ENCODE data around the gene SRCIN1.

SRCIN1 gene

DNA sequence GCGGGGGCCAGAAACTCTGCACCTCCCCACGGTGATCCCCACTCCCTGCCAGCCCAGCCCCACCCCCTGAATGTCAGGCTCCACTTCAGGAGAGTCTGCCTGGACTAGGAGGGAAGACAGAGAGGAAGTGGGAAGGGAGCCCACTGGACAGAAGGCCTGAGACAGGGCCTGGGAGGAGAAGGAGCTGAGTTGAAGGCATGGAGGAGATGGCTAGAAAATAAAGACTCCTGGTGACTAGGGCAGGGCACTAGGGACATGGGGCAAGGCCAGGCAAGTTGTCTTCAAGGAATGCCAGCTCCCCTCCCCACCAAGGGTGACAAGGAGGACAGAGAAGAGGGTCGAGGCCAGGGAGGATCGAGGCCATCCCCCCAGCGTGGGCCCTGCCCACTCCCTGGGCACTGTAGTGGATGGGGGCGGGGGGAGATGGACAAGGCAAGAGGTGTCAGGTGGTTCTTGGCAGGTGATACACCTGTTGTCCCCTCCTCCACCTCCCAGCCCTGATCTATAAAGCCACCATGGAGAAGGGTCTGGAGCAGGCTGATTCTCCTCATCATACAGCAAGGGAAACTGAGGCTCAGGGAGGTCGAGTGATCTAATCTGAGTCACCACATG, 19.7 kb downstream of the SRCIN1 start:
- TF ChIP-seq, protein P1, sequence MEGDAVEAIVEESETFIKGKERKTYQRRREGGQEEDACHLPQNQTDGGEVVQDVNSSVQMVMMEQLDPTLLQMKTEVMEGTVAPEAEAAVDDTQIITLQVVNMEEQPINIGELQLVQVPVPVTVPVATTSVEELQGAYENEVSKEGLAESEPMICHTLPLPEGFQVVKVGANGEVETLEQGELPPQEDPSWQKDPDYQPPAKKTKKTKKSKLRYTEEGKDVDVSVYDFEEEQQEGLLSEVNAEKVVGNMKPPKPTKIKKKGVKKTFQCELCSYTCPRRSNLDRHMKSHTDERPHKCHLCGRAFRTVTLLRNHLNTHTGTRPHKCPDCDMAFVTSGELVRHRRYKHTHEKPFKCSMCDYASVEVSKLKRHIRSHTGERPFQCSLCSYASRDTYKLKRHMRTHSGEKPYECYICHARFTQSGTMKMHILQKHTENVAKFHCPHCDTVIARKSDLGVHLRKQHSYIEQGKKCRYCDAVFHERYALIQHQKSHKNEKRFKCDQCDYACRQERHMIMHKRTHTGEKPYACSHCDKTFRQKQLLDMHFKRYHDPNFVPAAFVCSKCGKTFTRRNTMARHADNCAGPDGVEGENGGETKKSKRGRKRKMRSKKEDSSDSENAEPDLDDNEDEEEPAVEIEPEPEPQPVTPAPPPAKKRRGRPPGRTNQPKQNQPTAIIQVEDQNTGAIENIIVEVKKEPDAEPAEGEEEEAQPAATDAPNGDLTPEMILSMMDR (IDR thresholded peaks at IDR 0.05; ENCODE audit: low read depth, low read length): no peak
- DNase-seq (ENCODE audit: low read depth in 2 of 2): no peak
- no peak overlapping the region for H3K4me3 ChIP-seq (replicated peaks in 1 of 2; ENCODE audit: low read depth in 2 of 2, low read length in 2 of 2)

DNA sequence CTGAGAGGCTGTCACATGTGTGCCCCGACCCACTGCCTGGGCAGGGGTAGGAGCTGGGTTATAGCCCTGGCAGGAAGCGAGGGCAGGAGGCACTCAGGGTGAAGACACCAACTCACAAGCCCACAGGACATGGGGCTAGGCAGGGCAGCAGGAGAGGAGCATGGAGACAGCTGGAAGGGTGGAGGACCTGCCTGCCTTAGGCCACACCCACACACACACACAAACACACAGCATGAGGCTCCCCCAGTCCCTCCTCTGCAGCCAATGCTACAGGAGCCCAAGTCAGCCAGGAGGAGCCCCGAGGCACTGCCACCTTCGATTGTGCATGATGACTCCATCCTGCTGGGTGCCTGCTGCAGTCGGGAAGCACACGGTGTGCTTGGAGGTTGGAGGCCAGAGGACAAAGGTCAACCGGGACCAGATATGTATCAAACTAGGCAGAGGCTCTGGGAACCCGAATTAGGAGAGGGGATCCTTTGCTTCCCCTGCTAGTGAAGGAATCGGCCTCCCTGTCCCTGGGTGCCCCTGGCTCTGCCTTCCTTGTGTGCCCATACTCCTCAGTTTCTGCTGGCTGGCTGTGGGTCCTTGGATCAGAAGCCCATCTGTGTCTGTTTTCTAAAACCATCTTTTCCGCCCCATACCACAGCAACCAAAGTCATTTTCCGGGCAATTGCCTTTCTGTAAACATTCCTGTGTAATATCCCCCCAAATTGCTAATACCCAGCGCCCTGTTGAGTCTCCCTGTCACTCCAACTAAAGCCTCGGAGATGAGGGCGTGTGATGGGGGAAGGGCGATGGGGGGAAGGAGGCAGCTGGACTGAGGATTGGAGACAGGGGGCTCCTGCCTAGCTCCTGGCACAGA, 20.5 kb downstream of the SRCIN1 start:
- no peak overlapping the region for H3K4me3 ChIP-seq (replicated peaks in 1 of 2; ENCODE audit: low read depth in 2 of 2, low read length in 2 of 2)
- TF ChIP-seq, protein P1 (IDR thresholded peaks at IDR 0.05; ENCODE audit: low read depth, low read length): no peak
- DNase-seq (ENCODE audit: low read depth in 2 of 2): no peak

DNA sequence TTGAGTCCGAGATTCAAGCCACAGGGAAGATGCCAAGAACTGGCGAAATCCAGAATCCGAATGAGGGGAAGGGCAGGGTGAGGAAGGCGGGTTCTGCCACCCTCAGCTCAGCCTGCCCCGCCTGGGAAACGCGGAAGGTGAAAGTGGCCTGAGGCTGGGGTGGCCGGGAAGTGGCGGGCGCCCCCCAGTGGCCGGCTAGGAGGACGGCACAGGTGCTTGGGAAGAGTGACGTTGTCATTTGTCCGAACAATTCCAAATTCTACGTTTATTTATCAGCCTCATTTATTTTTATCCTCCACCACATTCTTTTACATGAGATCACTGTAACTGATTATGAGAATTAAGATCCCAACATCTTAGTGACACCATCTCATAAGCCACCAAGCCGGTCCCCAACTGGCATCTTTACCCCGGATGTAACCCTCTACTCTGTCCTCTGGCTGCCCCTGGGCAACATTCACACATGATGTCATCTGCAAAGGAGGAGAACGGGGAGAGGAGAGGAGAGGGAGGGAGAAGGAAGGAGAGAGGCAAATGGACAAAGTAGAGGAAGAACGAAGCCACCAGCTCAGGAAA, 21.3 kb downstream of the SRCIN1 start:
- DNase-seq (ENCODE audit: low read depth in 2 of 2): peak; percentile 54 to 71
- TF ChIP-seq, protein P1 (IDR thresholded peaks at IDR 0.05; ENCODE audit: low read depth, low read length): peak; percentile 95
- no peak overlapping the region for H3K4me3 ChIP-seq (replicated peaks in 1 of 2; ENCODE audit: low read depth in 2 of 2, low read length in 2 of 2)

DNA sequence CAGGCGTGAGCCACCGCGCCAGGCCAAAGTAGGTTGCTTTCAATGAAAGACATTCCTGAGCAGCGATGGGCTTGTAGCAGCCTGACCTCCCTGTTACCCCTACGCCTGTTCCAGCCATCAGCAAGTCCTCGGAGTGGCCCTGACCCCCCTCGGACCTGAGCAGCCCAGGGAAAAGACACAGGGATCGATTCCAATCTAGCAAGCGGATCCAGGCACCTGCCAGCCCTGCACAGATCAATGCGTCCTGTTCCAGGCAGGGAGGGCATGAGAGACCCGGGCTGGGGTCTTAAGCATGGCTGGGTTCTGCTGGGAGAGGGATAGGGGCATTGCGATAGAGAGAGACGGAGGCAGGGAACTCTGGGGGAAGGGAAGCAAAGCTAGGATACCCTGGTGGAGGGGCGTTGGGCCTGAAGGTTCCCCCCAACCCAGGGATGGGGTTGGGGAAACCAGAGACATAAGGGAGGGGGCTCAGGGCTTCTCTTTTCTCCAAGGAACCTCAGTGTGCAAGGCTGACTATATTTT, 21.9 kb downstream of the SRCIN1 start:
- no peak overlapping the region for H3K4me3 ChIP-seq (replicated peaks in 1 of 2; ENCODE audit: low read depth in 2 of 2, low read length in 2 of 2)
- no peak for DNase-seq (ENCODE audit: low read depth in 2 of 2)
- TF ChIP-seq, protein P1 (IDR thresholded peaks at IDR 0.05; ENCODE audit: low read depth, low read length): no peak

DNA sequence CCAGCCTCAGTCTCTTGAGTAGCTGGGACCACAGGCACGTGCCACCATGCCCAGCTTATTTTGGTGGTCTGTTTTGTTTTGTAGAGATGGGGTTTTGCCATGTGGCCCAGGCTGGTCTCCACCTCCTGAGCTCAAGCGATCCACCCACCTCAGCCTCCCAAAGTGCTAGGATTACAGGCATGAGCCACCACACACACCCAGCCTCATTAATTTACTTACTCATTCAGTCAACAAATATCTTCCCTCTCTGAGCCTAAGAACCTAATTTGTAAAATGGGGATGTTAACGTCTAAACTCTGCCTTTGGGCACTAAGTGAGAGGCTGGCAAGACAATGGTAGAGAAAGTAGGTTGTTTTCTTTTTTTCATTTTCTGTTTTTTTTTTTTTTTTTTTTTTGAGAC, 22.6 kb downstream of the SRCIN1 start:
- H3K4me3 ChIP-seq (replicated peaks in 1 of 2; ENCODE audit: low read depth in 2 of 2, low read length in 2 of 2): no peak overlapping the region
- TF ChIP-seq, protein P1 (IDR thresholded peaks at IDR 0.05; ENCODE audit: low read depth, low read length): no peak
- no peak for DNase-seq (ENCODE audit: low read depth in 2 of 2)

DNA sequence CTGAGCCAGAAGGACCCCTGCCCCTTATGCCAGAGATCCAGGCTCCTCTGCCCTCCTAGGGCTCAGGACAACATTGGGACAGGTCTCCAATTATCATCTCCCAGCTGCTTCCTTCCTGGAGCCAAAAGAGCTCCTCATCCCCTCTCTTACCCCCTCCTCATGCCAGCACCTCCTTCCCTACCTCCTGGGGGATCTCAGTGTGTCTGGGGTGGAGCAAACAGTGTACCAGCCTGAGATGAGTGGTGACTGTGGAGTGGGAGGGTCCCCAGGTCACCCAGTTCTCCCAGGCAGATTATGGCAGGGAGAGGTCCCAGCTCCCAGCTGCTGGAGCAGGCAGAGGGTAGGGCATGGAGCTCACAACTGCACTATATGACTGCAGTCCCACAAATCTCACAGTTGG, 23.7 kb downstream of the SRCIN1 start:
- no peak for DNase-seq (ENCODE audit: low read depth in 2 of 2)
- TF ChIP-seq, protein P1 (IDR thresholded peaks at IDR 0.05; ENCODE audit: low read depth, low read length): no peak
- no peak overlapping the region for H3K4me3 ChIP-seq (replicated peaks in 1 of 2; ENCODE audit: low read depth in 2 of 2, low read length in 2 of 2)
